HG03558 (cell line): ENCODE results near the gene CUEDC2.

Experiments
- ATAC-seq: cut with Tn5 transposase; IDR thresholded peaks from one replicate; pipeline ENCODE4 v1.9.1; 2021; ENCODE audit warnings: moderate number of reproducible peaks; ENCODE audit not compliant: unreplicated experiment; ENCODE audit errors: extremely low read depth

CUEDC2 gene

DNA sequence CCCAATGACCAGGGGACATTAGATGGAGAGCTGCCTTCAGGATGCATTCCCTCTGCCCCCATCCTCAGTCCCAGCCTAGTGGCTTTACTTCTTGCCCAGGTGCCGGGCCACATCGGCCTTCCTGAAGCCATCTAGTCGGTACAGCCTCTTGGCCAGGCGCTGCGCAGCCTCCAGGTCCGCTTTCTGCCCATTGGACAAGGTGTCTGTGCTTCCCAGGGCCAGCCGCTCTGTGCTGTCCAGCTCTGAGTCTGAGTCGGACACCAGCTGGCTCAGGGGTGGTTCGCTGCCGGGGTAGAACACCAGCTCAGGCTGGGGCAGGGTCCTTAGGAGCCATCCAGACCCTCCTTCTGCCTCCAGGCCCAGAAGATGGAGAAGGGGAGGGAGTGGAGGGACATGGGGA, 20.1 kb downstream of the CUEDC2 start:
- ATAC-seq, result no peak

DNA sequence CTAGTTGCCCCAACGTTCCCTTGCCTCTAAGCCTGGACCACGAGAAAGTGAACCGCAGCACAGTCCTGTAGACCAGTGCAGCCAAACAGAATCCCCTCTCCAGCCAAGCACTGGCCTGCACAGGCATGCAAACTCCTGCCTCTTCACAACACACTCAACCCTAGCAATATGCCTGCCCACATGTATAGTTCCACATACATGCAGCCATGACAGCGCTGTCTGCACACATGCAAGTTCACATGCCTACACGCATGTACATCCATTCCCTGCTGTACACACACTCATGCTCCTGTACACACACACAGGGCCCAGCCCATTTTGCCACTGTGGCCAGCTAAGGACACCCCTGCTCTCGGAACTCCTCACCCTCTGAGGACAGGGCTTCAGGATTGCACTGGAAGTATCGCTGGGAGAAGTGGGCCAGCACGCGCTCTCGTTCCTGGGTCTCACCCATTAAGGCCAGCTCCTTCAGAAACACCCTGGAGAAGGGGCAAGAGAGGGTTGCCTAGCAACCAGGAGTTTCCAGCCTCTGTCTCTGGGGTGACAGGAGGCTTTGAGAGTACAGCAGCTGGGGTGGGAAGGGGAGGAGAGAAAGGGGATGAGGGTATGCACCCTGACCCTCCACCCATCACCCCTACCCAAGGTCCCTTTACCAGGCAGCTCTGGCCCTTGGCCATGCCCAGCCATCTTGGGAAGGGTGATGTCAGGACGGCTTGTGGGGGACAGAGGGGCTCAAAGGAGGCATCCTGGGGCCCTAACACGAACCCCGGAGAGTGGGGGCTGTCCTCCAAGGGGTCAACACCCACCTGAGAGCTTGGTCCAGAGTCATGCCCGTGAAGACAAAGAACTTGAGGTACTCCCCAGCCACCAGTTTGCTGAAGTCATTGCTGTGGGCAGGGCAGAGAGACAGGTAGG, 20.8 kb downstream of the CUEDC2 start:
- no peak for ATAC-seq

- ATAC-seq, result no peak
Observed at GRCh38 chr10:102410429-102411073, 21.8 kb downstream of the CUEDC2 start.

- ATAC-seq, result no peak
Observed at GRCh38 chr10:102409604-102410428, 22.6 kb downstream of the CUEDC2 start.

DNA sequence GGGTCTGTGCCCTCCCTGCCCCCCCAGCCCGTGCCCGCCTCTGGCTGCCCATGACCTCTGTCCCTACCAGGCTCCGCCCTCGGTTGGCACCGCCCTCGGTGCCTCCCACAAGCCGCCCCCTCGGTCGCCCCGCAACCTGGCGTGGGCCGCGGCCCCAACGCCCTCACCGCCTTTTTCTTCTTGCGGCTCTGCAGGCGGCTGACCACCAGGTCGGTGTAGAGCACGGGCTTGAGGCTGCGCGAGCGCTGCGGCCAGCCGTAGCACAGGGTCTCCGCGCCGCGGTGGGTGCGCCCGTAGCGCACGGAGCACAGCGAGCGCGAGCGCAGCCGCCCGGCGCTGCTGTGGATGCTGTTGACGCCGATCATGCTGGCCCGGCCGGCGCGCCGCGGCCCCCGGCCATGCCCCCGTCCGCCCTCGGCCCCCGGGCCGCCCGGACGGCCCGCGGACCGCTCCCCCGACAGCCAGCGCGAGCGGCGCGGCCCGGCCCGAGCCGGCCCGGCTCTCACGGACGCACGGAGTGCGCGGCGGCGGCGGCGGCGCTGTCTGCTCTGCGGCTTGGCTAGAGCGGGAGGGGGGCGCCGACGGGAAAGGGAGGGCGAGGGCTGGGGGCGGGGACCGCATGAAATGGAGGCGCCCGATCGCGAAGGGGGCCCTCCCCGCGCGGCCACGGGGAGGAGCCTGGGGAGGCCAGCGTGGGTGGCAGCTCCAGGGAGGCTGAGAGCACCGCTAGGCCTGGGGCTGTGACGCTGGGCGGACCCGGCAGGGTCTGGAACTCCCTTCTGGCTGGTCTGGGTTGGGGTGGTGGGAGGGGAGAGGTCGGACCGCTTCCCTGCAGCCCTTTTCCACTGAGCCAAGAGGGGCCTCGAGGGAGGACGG, 23.4 kb downstream of the CUEDC2 start:
- ATAC-seq, result no peak

DNA sequence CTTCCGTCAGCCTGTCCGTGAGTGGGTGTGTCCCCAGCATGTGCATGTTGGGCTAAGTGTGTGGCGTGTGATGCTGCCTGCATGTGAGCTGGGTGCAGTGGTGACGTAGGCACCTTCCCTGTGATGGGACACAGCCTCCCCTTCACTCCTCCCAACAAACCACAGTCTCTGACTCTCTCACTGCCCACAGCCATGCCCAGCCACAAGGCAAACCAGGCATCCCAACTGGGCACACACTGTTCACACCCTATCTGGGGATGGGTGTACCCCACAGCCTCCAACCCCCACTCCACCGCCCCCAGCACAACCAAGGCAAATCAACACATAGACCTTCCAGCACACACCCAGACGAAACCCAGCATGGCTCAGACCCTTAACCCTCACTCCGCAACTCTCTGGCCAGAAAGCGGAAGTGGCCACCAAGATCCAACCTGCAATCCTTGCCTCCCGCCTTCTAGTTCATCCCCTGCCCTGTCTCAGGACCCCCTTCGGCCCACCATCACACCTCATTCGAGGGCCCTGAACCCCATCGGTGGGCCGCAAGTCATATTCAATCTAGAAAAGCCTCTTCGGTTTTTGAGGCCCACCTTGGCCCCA, 24.1 kb downstream of the CUEDC2 start:
- no peak for ATAC-seq

GRCh38 chr10:102407425-102408130, 24.8 kb downstream of the CUEDC2 start:
- no peak for ATAC-seq

DNA sequence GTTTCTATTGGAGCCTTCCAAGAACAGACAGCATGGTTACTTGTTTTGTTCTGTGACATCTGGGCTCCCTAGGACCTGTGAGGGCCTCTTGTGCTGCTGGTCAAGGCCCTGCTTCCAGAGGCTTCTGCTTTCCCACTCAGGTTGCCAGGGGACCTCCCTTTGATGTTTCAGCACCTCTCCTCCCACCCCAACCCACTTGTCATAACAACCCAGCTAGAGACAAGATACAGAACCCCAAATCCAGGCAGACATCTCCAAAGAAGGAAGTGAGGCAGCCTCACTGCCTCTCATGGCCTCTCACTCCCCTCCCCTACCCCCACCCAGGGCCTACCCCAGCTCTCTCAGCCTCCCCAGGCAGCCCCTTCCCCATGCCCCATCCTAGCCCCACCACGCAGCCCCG, 25.6 kb downstream of the CUEDC2 start:
- ATAC-seq, result no peak

DNA sequence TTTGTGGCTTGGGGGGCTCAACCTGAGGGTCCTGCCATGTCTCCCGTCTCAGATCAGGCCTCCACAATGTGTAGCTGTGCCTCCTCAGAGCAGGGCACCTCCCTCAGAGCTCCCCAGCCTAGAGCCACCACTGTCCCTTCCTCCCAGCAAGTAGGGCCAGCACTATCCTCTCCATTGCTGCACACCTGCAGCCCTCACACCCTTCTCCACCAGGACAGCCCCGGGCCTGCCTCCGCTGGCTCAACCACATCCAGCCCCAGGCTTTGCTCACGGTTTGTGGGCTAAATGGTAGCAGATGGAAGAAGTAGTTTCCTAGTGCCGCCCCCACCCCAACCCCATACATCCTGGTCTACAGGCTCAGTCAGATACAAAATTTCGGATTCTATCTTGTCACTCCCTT, 26.7 kb downstream of the CUEDC2 start:
- ATAC-seq, result no peak

DNA sequence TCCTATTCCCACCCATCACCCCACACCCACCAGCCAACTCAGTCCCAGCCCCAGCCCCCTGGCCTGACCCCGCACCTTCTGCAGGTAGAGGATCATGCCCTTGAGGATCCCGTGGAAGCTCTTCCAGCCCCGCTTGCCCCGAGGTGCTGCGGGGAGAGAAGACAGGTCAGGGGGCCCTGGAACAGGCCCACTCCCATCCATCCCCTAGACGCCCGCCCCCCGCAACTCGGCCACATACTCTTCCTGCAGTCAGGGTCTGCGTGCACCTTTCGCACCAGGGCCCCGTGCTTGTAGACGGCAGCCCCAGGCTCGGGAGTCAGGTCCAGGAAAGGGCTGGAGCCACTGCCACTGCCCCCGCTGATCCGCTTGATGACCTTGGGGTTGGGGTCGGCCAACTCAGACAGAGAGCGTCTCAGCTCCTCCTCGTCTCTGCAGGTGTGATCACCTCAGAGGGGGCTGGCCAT, 27.2 kb downstream of the CUEDC2 start:
- ATAC-seq, result no peak

- no peak for ATAC-seq
Observed at GRCh38 chr10:102404361-102405107, 27.8 kb downstream of the CUEDC2 start.

GRCh38 chr10:102403115-102403514, 29.3 kb downstream of the CUEDC2 start:
- ATAC-seq, result no peak

DNA sequence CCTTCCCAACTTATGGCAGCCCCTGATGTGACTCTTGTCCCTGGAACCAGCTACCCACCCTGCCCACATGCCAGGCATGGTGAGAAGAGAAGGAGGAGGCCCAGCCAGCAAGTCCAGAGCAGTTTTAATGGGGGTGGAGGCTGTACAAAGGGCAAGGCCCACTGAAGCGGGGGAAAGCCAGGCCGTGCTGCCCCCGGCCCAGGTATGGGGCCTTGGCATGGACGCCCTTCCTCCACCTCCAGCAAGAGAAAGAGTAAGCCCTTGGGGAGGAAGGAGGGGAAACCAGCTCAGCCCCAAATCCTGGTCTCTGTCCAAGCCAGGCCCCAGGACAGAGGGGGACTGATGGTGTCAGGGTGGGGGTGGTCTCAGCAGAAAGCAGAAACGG, 29.9 kb downstream of the CUEDC2 start:
- no peak for ATAC-seq

DNA sequence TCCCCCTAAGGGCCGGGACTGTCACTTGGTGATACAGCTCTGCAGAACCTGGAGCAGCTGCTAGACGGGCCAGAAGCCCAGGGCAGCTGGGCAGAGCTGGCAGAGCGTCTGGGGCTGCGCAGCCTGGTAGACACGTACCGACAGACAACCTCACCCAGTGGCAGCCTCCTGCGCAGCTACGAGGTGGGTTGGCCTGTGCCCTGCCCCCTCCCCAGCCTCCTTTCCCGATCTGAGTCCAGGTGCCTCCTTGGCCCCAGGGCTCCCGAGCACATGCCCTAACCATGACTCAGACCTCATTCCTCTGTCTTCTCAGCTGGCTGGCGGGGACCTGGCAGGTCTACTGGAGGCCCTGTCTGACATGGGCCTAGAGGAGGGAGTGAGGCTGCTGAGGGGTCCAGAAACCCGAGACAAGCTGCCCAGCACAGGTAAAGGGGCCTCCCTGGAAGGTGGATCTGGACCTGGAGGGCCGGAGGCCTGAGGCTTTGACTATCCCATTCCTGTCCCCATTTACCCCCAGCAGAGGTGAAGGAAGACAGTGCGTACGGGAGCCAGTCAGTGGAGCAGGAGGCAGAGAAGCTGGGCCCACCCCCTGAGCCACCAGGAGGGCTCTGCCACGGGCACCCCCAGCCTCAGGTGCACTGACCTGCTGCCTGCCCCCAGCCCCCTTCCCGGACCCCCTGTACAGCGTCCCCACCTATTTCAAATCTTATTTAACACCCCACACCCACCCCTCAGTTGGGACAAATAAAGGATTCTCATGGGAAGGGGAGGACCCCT, 30.5 kb downstream of the CUEDC2 start:
- no peak for ATAC-seq

- no peak for ATAC-seq
Observed at GRCh38 chr10:102401342-102401654, 31.1 kb downstream of the CUEDC2 start.

- ATAC-seq, result no peak
Observed at GRCh38 chr10:102400598-102401341, 31.6 kb downstream of the CUEDC2 start.

GRCh38 chr10:102400076-102400475, 32.3 kb downstream of the CUEDC2 start:
- ATAC-seq, result no peak
